ENCODE data around the gene TMEM31.

Gene TMEM31

GRCh38 chrX:103722505-103722904 lies 11.8 kb downstream of the TMEM31 start:
- Histone ChIP-seq H3K4me3 (ENCODE audit: insufficient read depth, low read depth, low read length) (no peak overlapping the region), H3K27me3 (ENCODE audit: control insufficient read depth, insufficient read depth, low read length, poor library complexity, severe bottlenecking) (no peaks in the 10 kb centered on the region), H3K4me1 (ENCODE audit: control insufficient read depth, insufficient read depth, low read length) (peaks cover 5% of the 10 kb centered on the region), H3K27ac (ENCODE audit: insufficient read depth, low read depth, low read length, poor library complexity, severe bottlenecking) (no peak overlapping the region), H3K9me3 (ENCODE audit: control insufficient read depth, low read length) (no peaks in the 10 kb centered on the region), H3K36me3 (ENCODE audit: control insufficient read depth, insufficient read depth, low read length) (no peaks in the 10 kb centered on the region)
- 94 to 97% methylated on average over 3 of the region's 3 CpGs for WGBS, 2 experiments

DNA sequence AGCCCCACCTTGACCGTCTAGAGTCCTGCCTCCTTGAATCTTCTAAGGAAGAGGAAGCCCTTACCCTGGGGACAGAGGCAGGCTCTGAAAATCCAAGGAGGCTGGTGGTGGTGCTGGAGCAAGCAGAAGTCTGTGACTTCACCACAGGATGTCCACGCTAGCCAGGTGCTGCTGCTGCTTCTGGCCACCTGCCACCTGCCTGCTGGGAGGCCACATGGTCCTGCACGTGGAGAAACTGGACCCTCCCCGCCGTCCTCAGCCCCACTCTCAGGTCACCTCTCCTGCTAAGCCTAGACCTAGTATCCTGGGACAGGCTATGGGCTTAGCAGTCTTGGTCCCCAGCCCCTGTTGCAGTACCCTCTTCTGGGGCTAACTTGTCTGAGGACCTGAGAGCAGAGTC lies 15.8 kb downstream of the TMEM31 start:
- Histone ChIP-seq H3K36me3 (ENCODE audit: control insufficient read depth, insufficient read depth, low read length) (no peaks in the 10 kb centered on the region), H3K4me1 (ENCODE audit: control insufficient read depth, insufficient read depth, low read length) (peaks cover 20% of the 10 kb centered on the region), H3K27ac (ENCODE audit: insufficient read depth, low read depth, low read length, poor library complexity, severe bottlenecking) (no peak overlapping the region), H3K9me3 (ENCODE audit: control insufficient read depth, low read length) (no peaks in the 10 kb centered on the region), H3K27me3 (ENCODE audit: control insufficient read depth, insufficient read depth, low read length, poor library complexity, severe bottlenecking) (no peaks in the 10 kb centered on the region), H3K4me3 (ENCODE audit: insufficient read depth, low read depth, low read length) (no peak overlapping the region)
- 82 to 86% methylated on average over 5 of the region's 5 CpGs for WGBS, 2 experiments

DNA sequence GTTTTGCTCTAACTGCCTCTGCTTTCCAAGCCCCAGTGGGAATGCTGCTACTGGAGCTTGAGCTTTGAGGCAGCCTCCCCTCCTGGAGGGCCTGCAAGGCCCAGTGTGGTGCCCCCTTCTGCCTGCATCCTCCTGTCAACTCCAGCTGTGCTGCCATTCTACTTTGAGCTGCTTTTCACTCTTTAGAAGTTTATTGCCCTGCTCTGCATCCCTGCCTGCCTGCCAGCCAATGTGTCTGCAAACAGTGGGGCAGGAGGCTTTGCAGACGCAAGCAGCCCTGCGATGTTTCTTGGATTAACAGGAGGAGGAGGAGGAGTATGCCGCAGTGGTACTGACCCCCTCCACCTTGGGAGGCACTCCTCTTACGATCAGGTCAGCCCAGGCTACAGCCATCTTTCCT lies 16.4 kb downstream of the TMEM31 start:
- Histone ChIP-seq H3K4me1 (ENCODE audit: control insufficient read depth, insufficient read depth, low read length) (peaks cover 20% of the 10 kb centered on the region), H3K27me3 (ENCODE audit: control insufficient read depth, insufficient read depth, low read length, poor library complexity, severe bottlenecking) (no peaks in the 10 kb centered on the region), H3K36me3 (ENCODE audit: control insufficient read depth, insufficient read depth, low read length) (no peaks in the 10 kb centered on the region), H3K27ac (ENCODE audit: insufficient read depth, low read depth, low read length, poor library complexity, severe bottlenecking) (no peak overlapping the region), H3K4me3 (ENCODE audit: insufficient read depth, low read depth, low read length) (no peak overlapping the region), H3K9me3 (ENCODE audit: control insufficient read depth, low read length) (no peaks in the 10 kb centered on the region)
- WGBS, 2 experiments = 4 to 8% methylated on average over 3 to 4 of the region's 4 CpGs

DNA sequence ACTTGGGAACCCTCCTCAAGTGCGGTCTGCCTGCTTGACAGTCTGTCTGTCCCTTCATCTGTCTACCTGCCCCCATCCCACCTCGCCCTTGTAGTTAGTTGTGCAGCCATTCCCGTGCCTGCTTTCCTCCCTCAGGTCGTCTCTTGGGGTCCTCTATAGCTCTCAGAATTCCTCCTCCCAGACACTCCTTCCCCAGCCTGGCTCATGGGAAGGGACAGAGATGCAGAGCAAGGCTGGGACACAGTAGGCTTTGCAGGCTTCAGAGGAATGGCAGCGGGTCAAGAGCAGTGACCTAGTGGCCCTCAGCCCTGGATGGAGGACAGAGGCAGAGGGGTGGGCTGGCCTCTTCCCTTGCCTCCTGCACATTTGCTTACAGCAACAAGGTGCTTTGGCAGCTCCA lies 18.3 kb downstream of the TMEM31 start:
- peaks cover 20% of the 10 kb centered on the region for H3K4me1 ChIP-seq (ENCODE audit: control insufficient read depth, insufficient read depth, low read length)
- no peaks in the 10 kb centered on the region for H3K27me3 ChIP-seq (ENCODE audit: control insufficient read depth, insufficient read depth, low read length, poor library complexity, severe bottlenecking)
- H3K27ac ChIP-seq (ENCODE audit: insufficient read depth, low read depth, low read length, poor library complexity, severe bottlenecking) = no peak overlapping the region
- WGBS, 2 experiments = 62 to 71% methylated on average over 5 of the region's 5 CpGs
- no peaks in the 10 kb centered on the region for H3K9me3 ChIP-seq (ENCODE audit: control insufficient read depth, low read length)
- no peak overlapping the region for H3K4me3 ChIP-seq (ENCODE audit: insufficient read depth, low read depth, low read length)
- H3K36me3 ChIP-seq (ENCODE audit: control insufficient read depth, insufficient read depth, low read length) = no peaks in the 10 kb centered on the region

DNA sequence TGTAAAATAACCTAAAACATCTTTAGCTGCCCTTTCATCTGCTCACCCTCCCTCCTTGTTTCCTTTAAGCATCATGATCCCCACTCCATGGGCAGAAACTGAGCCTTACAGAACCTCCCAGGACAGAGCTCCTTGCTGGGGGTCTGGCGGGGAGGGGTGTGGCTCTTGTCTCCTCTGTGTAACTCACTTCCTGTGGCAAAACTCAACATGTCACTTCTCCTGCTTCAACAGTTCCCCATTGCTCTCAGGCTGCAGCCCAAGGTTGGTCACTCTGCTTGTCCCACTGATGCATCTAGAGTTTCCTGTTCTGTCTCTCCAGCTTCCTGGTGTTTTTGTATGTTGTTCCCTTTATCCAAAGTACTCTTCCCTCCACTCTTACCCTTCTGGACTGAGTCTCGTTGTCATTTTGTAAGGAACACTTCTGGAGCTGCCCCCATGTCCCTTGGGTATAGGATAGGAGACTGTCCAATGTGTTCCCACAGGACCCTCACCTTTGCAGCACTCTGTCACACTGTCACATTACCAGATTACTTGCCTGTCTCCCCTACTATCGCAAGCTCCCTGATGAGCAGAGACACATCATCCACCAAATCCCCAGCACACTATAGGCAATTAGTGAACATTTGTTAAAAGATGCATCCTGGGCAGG lies 19.6 kb downstream of the TMEM31 start:
- H3K9me3 ChIP-seq (ENCODE audit: control insufficient read depth, low read length) = no peaks in the 10 kb centered on the region
- no peak overlapping the region for H3K27ac ChIP-seq (ENCODE audit: insufficient read depth, low read depth, low read length, poor library complexity, severe bottlenecking)
- no peak overlapping the region for H3K4me3 ChIP-seq (ENCODE audit: insufficient read depth, low read depth, low read length)
- 82 to 90% methylated on average over 3 of the region's 3 CpGs for WGBS, 2 experiments
- no peaks in the 10 kb centered on the region for H3K27me3 ChIP-seq (ENCODE audit: control insufficient read depth, insufficient read depth, low read length, poor library complexity, severe bottlenecking)
- no peaks in the 10 kb centered on the region for H3K36me3 ChIP-seq (ENCODE audit: control insufficient read depth, insufficient read depth, low read length)
- H3K4me1 ChIP-seq (ENCODE audit: control insufficient read depth, insufficient read depth, low read length) = peaks cover 20% of the 10 kb centered on the region

DNA sequence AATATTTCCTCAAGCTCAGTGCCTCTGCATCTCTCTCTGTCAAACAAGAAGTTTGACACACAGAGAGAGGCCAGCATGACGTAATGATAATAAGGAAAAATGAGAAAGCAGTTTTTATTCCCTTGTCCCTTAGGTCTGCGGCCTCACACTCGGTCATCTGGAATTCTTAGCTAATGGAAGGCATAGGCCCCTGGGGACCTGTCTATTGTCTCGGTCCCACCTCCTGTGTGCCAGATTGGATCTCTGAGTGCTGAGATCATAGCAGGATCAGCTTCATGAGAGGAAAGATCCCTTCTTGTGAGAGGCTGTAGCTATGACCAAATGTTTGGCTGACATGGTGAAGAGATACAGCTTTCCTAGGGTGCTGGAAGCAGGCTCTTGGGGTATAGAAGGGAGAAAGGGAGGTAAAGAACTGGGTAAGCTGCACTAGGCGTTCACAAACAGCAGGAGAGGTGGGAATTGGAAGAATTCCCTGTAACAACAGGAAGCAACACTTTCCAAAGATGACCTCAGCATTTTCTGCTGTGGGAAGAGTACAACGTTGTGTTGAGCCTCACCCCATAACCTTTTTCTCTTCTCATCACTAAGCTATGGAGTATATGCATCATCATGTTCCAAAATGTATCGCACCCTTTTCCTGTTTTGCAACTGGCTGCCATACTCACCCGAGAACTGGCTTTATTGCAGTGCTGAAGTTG lies 20.2 kb downstream of the TMEM31 start:
- H3K27me3 ChIP-seq (ENCODE audit: control insufficient read depth, insufficient read depth, low read length, poor library complexity, severe bottlenecking) = no peaks in the 10 kb centered on the region
- peaks cover 20% of the 10 kb centered on the region for H3K4me1 ChIP-seq (ENCODE audit: control insufficient read depth, insufficient read depth, low read length)
- no peak overlapping the region for H3K4me3 ChIP-seq (ENCODE audit: insufficient read depth, low read depth, low read length)
- H3K27ac ChIP-seq (ENCODE audit: insufficient read depth, low read depth, low read length, poor library complexity, severe bottlenecking) = no peak overlapping the region
- no peaks in the 10 kb centered on the region for H3K9me3 ChIP-seq (ENCODE audit: control insufficient read depth, low read length)
- WGBS, 2 experiments = 50 to 55% methylated on average over 6 to 8 of the region's 8 CpGs
- H3K36me3 ChIP-seq (ENCODE audit: control insufficient read depth, insufficient read depth, low read length) = no peaks in the 10 kb centered on the region

- Histone ChIP-seq H3K9me3 (ENCODE audit: control insufficient read depth, low read length) (no peaks in the 10 kb centered on the region), H3K4me1 (ENCODE audit: control insufficient read depth, insufficient read depth, low read length) (peaks cover 13% of the 10 kb centered on the region), H3K27me3 (ENCODE audit: control insufficient read depth, insufficient read depth, low read length, poor library complexity, severe bottlenecking) (no peaks in the 10 kb centered on the region), H3K4me3 (ENCODE audit: insufficient read depth, low read depth, low read length) (no peak overlapping the region), H3K27ac (ENCODE audit: insufficient read depth, low read depth, low read length, poor library complexity, severe bottlenecking) (no peak overlapping the region), H3K36me3 (ENCODE audit: control insufficient read depth, insufficient read depth, low read length) (no peaks in the 10 kb centered on the region)
- 93 to 100% methylated on average over 1 of the region's 1 CpG for WGBS, 2 experiments
These were observed 22.3 kb downstream of the TMEM31 start for GRCh38 chrX:103733017-103733416.

GRCh38 chrX:103734125-103734760 lies 23.5 kb downstream of the TMEM31 start:
- Histone ChIP-seq H3K27me3 (ENCODE audit: control insufficient read depth, insufficient read depth, low read length, poor library complexity, severe bottlenecking) (no peaks in the 10 kb centered on the region), H3K27ac (ENCODE audit: insufficient read depth, low read depth, low read length, poor library complexity, severe bottlenecking) (no peak overlapping the region), H3K4me3 (ENCODE audit: insufficient read depth, low read depth, low read length) (no peak overlapping the region), H3K36me3 (ENCODE audit: control insufficient read depth, insufficient read depth, low read length) (no peaks in the 10 kb centered on the region), H3K4me1 (ENCODE audit: control insufficient read depth, insufficient read depth, low read length) (peaks cover 8% of the 10 kb centered on the region), H3K9me3 (ENCODE audit: control insufficient read depth, low read length) (no peaks in the 10 kb centered on the region)
- WGBS, 2 experiments = 79 to 84% methylated on average over 4 of the region's 4 CpGs

DNA sequence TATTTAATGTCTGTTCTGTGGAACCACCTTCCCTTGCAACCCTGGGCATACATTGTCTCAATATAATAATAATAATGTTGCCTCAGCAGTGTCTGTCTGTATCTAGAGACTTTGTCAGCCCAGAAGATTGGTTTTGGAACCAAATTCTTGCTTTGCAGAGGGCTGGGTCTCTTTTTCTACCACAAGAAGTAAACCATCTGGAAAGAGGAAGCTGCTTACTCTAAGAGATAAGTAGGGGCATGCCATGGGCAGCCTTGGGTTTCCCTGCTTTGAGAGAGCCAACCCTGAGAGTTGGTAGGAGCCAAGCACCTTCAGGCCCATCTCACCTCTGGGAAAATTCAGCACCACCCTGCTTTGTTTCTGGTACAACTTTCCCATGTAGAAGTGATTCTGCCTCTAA lies 27.0 kb downstream of the TMEM31 start:
- Histone ChIP-seq H3K27me3 (ENCODE audit: control insufficient read depth, insufficient read depth, low read length, poor library complexity, severe bottlenecking) (no peaks in the 10 kb centered on the region), H3K27ac (ENCODE audit: insufficient read depth, low read depth, low read length, poor library complexity, severe bottlenecking) (no peak overlapping the region), H3K36me3 (ENCODE audit: control insufficient read depth, insufficient read depth, low read length) (no peaks in the 10 kb centered on the region), H3K9me3 (ENCODE audit: control insufficient read depth, low read length) (no peaks in the 10 kb centered on the region), H3K4me1 (ENCODE audit: control insufficient read depth, insufficient read depth, low read length) (peaks cover 3% of the 10 kb centered on the region), H3K4me3 (ENCODE audit: insufficient read depth, low read depth, low read length) (no peak overlapping the region)

GRCh38 chrX:103739421-103739820 lies 28.7 kb downstream of the TMEM31 start:
- Histone ChIP-seq H3K27me3 (ENCODE audit: control insufficient read depth, insufficient read depth, low read length, poor library complexity, severe bottlenecking) (no peaks in the 10 kb centered on the region), H3K36me3 (ENCODE audit: control insufficient read depth, insufficient read depth, low read length) (no peaks in the 10 kb centered on the region), H3K9me3 (ENCODE audit: control insufficient read depth, low read length) (no peaks in the 10 kb centered on the region), H3K4me1 (ENCODE audit: control insufficient read depth, insufficient read depth, low read length) (peaks cover 3% of the 10 kb centered on the region), H3K27ac (ENCODE audit: insufficient read depth, low read depth, low read length, poor library complexity, severe bottlenecking) (no peak overlapping the region), H3K4me3 (ENCODE audit: insufficient read depth, low read depth, low read length) (no peak overlapping the region)
- WGBS, 2 experiments = 100% methylated on average over 1 of the region's 1 CpG
